ENCODE data around the gene FNDC3B.

The FNDC3B gene

GRCh38 chr3:172069478-172069877, 30.1 kb downstream of the FNDC3B start:
- Mint-ChIP-seq H3K4me1 (ENCODE audit: low read depth) (peaks cover 39% of the 10 kb centered on the region), H3K4me3 (no peak overlapping the region), H3K36me3 (ENCODE audit: low read depth) (peaks cover 11% of the 10 kb centered on the region), H3K27me3 (no peaks in the 10 kb centered on the region), H3K27ac (no peak overlapping the region), H3K9me3 (no peaks in the 10 kb centered on the region)
- no peak for DNase-seq

DNA sequence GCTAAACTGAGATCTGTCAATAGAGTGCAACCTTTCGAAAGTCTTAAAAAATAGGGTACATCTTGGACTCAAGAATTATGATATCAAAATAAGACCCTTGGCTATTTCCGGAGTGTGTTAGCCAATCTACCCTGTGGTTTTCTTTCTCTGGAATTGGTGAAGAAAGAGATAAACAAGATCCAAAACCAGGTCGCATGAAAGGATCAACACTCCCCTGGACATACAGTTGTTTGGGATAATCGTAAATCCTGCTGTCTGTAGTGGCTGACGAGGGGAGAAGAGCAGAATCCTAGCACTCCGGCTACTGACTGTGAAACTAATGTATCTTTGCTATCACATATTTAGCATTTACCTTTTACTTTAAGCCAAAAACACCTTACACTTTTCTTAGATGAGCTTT, 30.9 kb downstream of the FNDC3B start:
- DNase-seq = no peak
- Mint-ChIP-seq H3K27me3 (no peaks in the 10 kb centered on the region), H3K4me1 (ENCODE audit: low read depth) (peaks cover 37% of the 10 kb centered on the region), H3K9me3 (no peaks in the 10 kb centered on the region), H3K4me3 (no peak overlapping the region), H3K36me3 (ENCODE audit: low read depth) (peaks cover 8% of the 10 kb centered on the region), H3K27ac (no peak overlapping the region)

DNA sequence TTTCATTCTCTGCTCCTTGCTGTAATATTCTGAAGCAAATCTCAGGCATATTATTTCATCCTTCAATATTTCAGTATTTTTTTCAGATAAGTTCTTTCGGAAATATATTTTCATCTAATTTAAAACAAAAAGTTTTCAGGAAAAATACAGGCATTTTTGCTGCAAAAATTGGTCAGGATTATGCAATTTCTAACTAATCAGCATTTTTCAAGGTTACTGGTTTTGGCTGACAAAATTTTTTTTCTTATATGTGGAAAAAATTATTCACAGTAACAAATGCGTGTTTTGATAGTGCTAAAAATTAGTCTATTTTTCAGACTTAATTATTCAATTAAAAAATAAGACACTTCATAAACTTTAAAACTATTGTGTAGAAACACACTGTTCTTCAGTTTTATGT, 31.4 kb downstream of the FNDC3B start:
- no peak overlapping the region for H3K27ac Mint-ChIP-seq
- peaks cover 32% of the 10 kb centered on the region for H3K4me1 Mint-ChIP-seq (ENCODE audit: low read depth)
- peaks cover 8% of the 10 kb centered on the region for H3K36me3 Mint-ChIP-seq (ENCODE audit: low read depth)
- H3K4me3 Mint-ChIP-seq = no peak overlapping the region
- no peaks in the 10 kb centered on the region for H3K9me3 Mint-ChIP-seq
- no peaks in the 10 kb centered on the region for H3K27me3 Mint-ChIP-seq
- no peak for DNase-seq

- H3K27ac Mint-ChIP-seq = no peak overlapping the region
- H3K9me3 Mint-ChIP-seq = no peaks in the 10 kb centered on the region
- H3K4me3 Mint-ChIP-seq = no peak overlapping the region
- no peaks in the 10 kb centered on the region for H3K27me3 Mint-ChIP-seq
- H3K36me3 Mint-ChIP-seq (ENCODE audit: low read depth) = peaks cover 8% of the 10 kb centered on the region
- peaks cover 25% of the 10 kb centered on the region for H3K4me1 Mint-ChIP-seq (ENCODE audit: low read depth)
- no peak for DNase-seq
Measured at GRCh38 chr3:172071780-172072330, 32.5 kb downstream of the FNDC3B start.

- Mint-ChIP-seq H3K4me3 (no peak overlapping the region), H3K27ac (no peak overlapping the region), H3K27me3 (no peaks in the 10 kb centered on the region), H3K9me3 (no peaks in the 10 kb centered on the region), H3K36me3 (ENCODE audit: low read depth) (peaks cover 8% of the 10 kb centered on the region), H3K4me1 (ENCODE audit: low read depth) (peaks cover 18% of the 10 kb centered on the region)
- no peak for DNase-seq
Measured at GRCh38 chr3:172072543-172072942, 33.2 kb downstream of the FNDC3B start.

- Mint-ChIP-seq H3K27ac (no peak overlapping the region), H3K36me3 (ENCODE audit: low read depth) (peaks cover 8% of the 10 kb centered on the region), H3K9me3 (no peaks in the 10 kb centered on the region), H3K4me3 (no peak overlapping the region), H3K4me1 (ENCODE audit: low read depth) (peaks cover 14% of the 10 kb centered on the region), H3K27me3 (no peaks in the 10 kb centered on the region)
- no peak for DNase-seq
Measured at GRCh38 chr3:172073262-172073915, 34.0 kb downstream of the FNDC3B start.

DNA sequence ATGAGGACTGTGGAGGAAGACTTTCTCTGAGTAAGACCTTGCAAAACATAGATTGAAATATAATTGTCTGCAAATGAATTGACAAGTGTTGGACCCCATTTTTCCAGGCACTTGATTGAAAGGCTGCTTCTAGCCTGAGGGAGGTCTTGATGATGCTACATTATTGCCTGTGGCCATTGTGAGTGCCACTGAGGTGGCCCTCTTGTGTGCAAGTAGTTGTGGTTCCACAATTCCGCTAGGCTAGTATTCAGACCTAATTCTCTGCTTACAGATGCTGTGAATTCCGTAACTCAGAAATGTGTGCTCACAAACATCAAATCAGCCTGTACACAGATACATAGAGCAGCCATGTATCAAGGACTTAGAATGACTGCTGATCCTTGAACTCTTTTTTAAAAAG, 34.7 kb downstream of the FNDC3B start:
- H3K9me3 Mint-ChIP-seq = no peaks in the 10 kb centered on the region
- H3K4me1 Mint-ChIP-seq (ENCODE audit: low read depth) = peaks cover 14% of the 10 kb centered on the region

GRCh38 chr3:172074586-172074985, 35.2 kb downstream of the FNDC3B start:
- H3K27ac Mint-ChIP-seq = no peak overlapping the region
- no peak overlapping the region for H3K4me3 Mint-ChIP-seq
- no peak for DNase-seq
- H3K27me3 Mint-ChIP-seq = no peaks in the 10 kb centered on the region
- H3K9me3 Mint-ChIP-seq = no peaks in the 10 kb centered on the region
- H3K36me3 Mint-ChIP-seq (ENCODE audit: low read depth) = peaks cover 13% of the 10 kb centered on the region
- peaks cover 15% of the 10 kb centered on the region for H3K4me1 Mint-ChIP-seq (ENCODE audit: low read depth)

More for the DNA sequence above, 34.7 kb downstream of the FNDC3B start:
- no peaks in the 10 kb centered on the region for H3K27me3 Mint-ChIP-seq
- peaks cover 8% of the 10 kb centered on the region for H3K36me3 Mint-ChIP-seq (ENCODE audit: low read depth)
- H3K27ac Mint-ChIP-seq = no peak overlapping the region
- H3K4me3 Mint-ChIP-seq = no peak overlapping the region
- no peak for DNase-seq

- H3K36me3 Mint-ChIP-seq (ENCODE audit: low read depth) = peaks cover 16% of the 10 kb centered on the region
- H3K27me3 Mint-ChIP-seq = no peaks in the 10 kb centered on the region
- no peak overlapping the region for H3K27ac Mint-ChIP-seq
- peaks cover 15% of the 10 kb centered on the region for H3K4me1 Mint-ChIP-seq (ENCODE audit: low read depth)
- DNase-seq = no peak
- H3K9me3 Mint-ChIP-seq = no peaks in the 10 kb centered on the region
- no peak overlapping the region for H3K4me3 Mint-ChIP-seq
Measured at GRCh38 chr3:172076212-172076611, 36.8 kb downstream of the FNDC3B start.

DNA sequence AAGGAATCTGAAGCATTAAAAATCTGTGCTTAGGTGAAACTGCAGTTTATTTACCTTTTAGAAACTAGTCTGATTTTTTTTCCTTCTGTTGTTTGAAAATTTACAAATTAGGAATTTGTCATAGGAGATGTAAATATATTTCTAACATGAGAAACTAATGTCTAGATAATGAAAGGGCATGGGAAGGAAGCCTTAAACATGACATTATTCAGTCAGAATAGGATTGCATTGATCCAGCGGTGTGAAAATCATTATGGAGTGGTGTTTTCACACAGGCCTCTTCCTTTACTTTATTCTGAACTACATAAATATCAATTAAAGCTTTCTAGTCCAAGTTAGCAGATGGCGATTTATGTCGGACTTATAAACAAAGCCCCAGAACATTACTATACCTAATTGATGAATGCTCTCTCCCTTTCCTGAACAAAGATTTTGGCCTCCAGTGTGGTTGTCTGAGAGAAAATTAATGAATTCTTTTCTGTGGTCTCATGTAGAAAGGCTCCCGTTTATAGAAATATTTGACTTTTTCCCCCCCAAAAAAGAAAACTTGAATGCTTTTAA, 37.9 kb downstream of the FNDC3B start:
- H3K36me3 Mint-ChIP-seq (ENCODE audit: low read depth) = peaks cover 16% of the 10 kb centered on the region
- H3K4me3 Mint-ChIP-seq = no peak overlapping the region
- DNase-seq = no peak
- no peaks in the 10 kb centered on the region for H3K9me3 Mint-ChIP-seq
- H3K4me1 Mint-ChIP-seq (ENCODE audit: low read depth) = peaks cover 14% of the 10 kb centered on the region
- H3K27me3 Mint-ChIP-seq = no peaks in the 10 kb centered on the region
- H3K27ac Mint-ChIP-seq = no peak overlapping the region

GRCh38 chr3:172078244-172078643, 38.9 kb downstream of the FNDC3B start:
- Mint-ChIP-seq H3K27me3 (no peaks in the 10 kb centered on the region), H3K4me3 (no peak overlapping the region), H3K36me3 (ENCODE audit: low read depth) (peaks cover 14% of the 10 kb centered on the region), H3K9me3 (no peaks in the 10 kb centered on the region), H3K4me1 (ENCODE audit: low read depth) (peaks cover 12% of the 10 kb centered on the region), H3K27ac (no peak overlapping the region)
- DNase-seq = no peak

- DNase-seq = no peak
- H3K4me1 Mint-ChIP-seq (ENCODE audit: low read depth) = peaks cover 11% of the 10 kb centered on the region
- H3K27ac Mint-ChIP-seq = no peak overlapping the region
- H3K4me3 Mint-ChIP-seq = no peak overlapping the region
- H3K36me3 Mint-ChIP-seq (ENCODE audit: low read depth) = peaks cover 11% of the 10 kb centered on the region
- no peaks in the 10 kb centered on the region for H3K27me3 Mint-ChIP-seq
- no peaks in the 10 kb centered on the region for H3K9me3 Mint-ChIP-seq
Measured at GRCh38 chr3:172078721-172079120, 39.3 kb downstream of the FNDC3B start.

DNA sequence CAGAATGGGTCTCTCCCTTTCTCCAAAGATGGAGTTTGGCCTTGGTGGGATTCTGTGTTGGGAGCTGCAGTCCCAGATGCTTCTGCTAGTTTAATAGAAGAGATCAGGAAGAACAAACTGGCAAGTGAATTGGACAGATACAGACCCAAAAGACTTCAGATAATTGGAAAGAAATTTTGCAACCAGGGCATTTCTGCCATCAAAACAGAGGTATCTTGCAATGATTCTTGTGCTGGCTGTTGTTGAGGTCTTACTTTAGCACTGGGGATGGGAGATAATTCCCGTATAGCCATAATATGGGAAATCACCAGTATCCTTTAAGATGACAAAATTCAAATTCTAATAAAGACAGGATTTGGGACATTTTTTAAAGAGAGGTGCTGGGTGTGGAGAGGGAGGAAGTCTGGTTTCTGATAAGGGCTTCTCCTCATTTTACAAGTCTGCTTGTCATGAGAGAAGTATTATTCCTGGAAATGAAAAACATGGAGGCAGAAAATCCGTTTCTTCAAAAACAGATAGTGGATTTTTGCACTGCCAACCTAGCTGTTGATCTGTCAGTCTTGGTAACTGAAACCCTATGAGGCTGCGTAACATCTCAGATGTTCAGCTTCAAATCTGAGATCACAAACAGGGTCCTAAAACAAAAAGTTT, 40.1 kb downstream of the FNDC3B start:
- Mint-ChIP-seq H3K9me3 (no peaks in the 10 kb centered on the region), H3K27ac (no peak overlapping the region), H3K36me3 (ENCODE audit: low read depth) (peaks cover 12% of the 10 kb centered on the region), H3K4me1 (ENCODE audit: low read depth) (peaks cover 12% of the 10 kb centered on the region), H3K4me3 (no peak overlapping the region), H3K27me3 (no peaks in the 10 kb centered on the region)
- no peak for DNase-seq

GRCh38 chr3:172080503-172080902, 41.1 kb downstream of the FNDC3B start:
- Mint-ChIP-seq H3K27me3 (no peaks in the 10 kb centered on the region), H3K36me3 (ENCODE audit: low read depth) (peaks cover 15% of the 10 kb centered on the region), H3K27ac (no peak overlapping the region), H3K9me3 (no peaks in the 10 kb centered on the region), H3K4me1 (ENCODE audit: low read depth) (peaks cover 23% of the 10 kb centered on the region), H3K4me3 (no peak overlapping the region)
- DNase-seq = no peak

- no peak overlapping the region for H3K4me3 Mint-ChIP-seq
- no peaks in the 10 kb centered on the region for H3K27me3 Mint-ChIP-seq
- no peak for DNase-seq
- no peaks in the 10 kb centered on the region for H3K9me3 Mint-ChIP-seq
- H3K27ac Mint-ChIP-seq = no peak overlapping the region
- peaks cover 16% of the 10 kb centered on the region for H3K36me3 Mint-ChIP-seq (ENCODE audit: low read depth)
- peaks cover 30% of the 10 kb centered on the region for H3K4me1 Mint-ChIP-seq (ENCODE audit: low read depth)
Measured at GRCh38 chr3:172082269-172082668, 42.9 kb downstream of the FNDC3B start.
